Endothelial cell of umbilical vein (primary cell): ENCODE data around the gene KRTAP4-4.

Experiments
- EZH2 ChIP-seq: IDR thresholded peaks from 2 replicates; pipeline ENCODE4 v1.6.1; 2012; ENCODE audit warnings: borderline replicate concordance, low read depth, mild to moderate bottlenecking, moderate library complexity, low read length, inconsistent platforms; ENCODE audit not compliant: severe bottlenecking
- FOS ChIP-seq: IDR thresholded peaks from 2 replicates; pipeline ENCODE4 v1.6.1; 2011; ENCODE audit warnings: mild to moderate bottlenecking, low read length, moderate library complexity, borderline replicate concordance; ENCODE audit not compliant: insufficient read depth
- GATA2 ChIP-seq: IDR thresholded peaks from 2 replicates; pipeline ENCODE4 v1.7.0; 2011; ENCODE audit warnings: low read depth, mild to moderate bottlenecking, moderate library complexity, mixed read lengths, low read length; ENCODE audit not compliant: insufficient read length, insufficient read depth
- JUN ChIP-seq: IDR thresholded peaks from 2 replicates; pipeline ENCODE4 v1.6.1; 2011; ENCODE audit warnings: borderline replicate concordance, low read depth; ENCODE audit not compliant: insufficient read length, insufficient read depth
- MYC ChIP-seq: IDR thresholded peaks from one replicate; pipeline ENCODE4 v1.6.1; 2011; ENCODE audit warnings: mild to moderate bottlenecking, low read depth, low read length
- POLR2A ChIP-seq: IDR thresholded peaks from 2 replicates; pipeline ENCODE4 v1.6.1; 2012; ENCODE audit warnings: low read depth, mild to moderate bottlenecking, control low read depth, low read length
- POLR2AphosphoS5 ChIP-seq: IDR thresholded peaks from 2 replicates; pipeline ENCODE4 v1.6.1; 2012; ENCODE audit warnings: low read depth, mild to moderate bottlenecking, control low read depth, low read length, moderate library complexity; ENCODE audit not compliant: insufficient read depth
- TF ChIP-seq, protein P1 (sequence below), 2 donors: IDR thresholded peaks; 1 replicate in 1 of 2; 2 replicates in 1 of 2; pipeline ENCODE4 v1.5.1; 2011; ENCODE audit warnings: low read length in 2 of 2, mild to moderate bottlenecking in 2 of 2, moderate library complexity in 2 of 2, control low read depth in 1 of 2, inconsistent platforms in 1 of 2, low read depth in 1 of 2; ENCODE audit not compliant: insufficient read depth in 1 of 2; ENCODE audit errors: extremely low read depth in 1 of 2
- TF ChIP-seq, protein P2 (sequence below): IDR thresholded peaks from 2 replicates; pipeline ENCODE4 v1.6.1; 2011; ENCODE audit not compliant: insufficient read depth, insufficient read length

DNA sequence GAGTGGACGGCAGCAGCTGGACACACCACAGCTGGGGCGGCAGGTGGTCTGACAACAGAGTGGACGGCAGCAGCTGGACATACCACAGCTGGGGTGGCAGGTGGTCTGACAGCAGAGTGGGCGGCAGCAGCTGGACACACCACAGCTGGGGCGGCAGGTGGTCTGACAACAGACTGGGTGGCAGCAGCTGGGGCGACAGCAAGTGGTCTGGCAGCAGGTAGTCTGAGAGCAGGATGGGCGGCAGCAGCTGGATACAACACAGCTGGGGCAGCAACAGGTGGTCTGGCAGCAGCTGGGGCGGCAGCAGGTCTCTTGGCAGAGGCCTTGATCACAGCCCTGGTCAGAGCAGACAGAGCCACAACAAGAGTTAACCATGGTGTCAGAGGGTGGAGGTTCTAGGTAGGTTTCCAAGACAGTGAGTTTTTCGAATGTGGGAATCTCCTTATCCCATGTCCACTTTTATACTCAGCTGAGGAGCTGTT is 24.0 kb upstream of the KRTAP4-4 start, which contains the start of gene KRTAP4-1:
- TF ChIP-seq, protein P1, sequence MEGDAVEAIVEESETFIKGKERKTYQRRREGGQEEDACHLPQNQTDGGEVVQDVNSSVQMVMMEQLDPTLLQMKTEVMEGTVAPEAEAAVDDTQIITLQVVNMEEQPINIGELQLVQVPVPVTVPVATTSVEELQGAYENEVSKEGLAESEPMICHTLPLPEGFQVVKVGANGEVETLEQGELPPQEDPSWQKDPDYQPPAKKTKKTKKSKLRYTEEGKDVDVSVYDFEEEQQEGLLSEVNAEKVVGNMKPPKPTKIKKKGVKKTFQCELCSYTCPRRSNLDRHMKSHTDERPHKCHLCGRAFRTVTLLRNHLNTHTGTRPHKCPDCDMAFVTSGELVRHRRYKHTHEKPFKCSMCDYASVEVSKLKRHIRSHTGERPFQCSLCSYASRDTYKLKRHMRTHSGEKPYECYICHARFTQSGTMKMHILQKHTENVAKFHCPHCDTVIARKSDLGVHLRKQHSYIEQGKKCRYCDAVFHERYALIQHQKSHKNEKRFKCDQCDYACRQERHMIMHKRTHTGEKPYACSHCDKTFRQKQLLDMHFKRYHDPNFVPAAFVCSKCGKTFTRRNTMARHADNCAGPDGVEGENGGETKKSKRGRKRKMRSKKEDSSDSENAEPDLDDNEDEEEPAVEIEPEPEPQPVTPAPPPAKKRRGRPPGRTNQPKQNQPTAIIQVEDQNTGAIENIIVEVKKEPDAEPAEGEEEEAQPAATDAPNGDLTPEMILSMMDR (IDR thresholded peaks at IDR 0.05; ENCODE audit: extremely low read depth in 1 of 2, insufficient read depth in 1 of 2, low read depth in 1 of 2, low read length in 2 of 2), result no peak
- no peak for TF ChIP-seq POLR2A
- TF ChIP-seq POLR2AphosphoS5, result no peak
- TF ChIP-seq EZH2, result no peak
- TF ChIP-seq, protein P2, sequence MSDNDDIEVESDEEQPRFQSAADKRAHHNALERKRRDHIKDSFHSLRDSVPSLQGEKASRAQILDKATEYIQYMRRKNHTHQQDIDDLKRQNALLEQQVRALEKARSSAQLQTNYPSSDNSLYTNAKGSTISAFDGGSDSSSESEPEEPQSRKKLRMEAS, result no peak
- TF ChIP-seq MYC, result no peak
- no peak for TF ChIP-seq GATA2
- TF ChIP-seq FOS, result no peak
- no peak for TF ChIP-seq JUN
